Suprapubic skin (tissue), 4 donors: ENCODE data around the gene IGF1.

Source experiments
- EP300 ChIP-seq: sonication (generic); formaldehyde crosslinking; IDR thresholded peaks from one replicate; pipeline ENCODE4 v1.6.1; 2017; ENCODE audit warnings: antibody characterized with exemption
- POLR2A ChIP-seq, 2 donors: fragments of 450-650 bp; IDR thresholded peaks; one replicate each; pipeline ENCODE4 v1.6.1; 2017; ENCODE audit warnings: antibody characterized with exemption in 2 of 2, mild to moderate bottlenecking in 2 of 2, moderate library complexity in 2 of 2
- POLR2AphosphoS5 ChIP-seq, 3 donors: sonication (generic); formaldehyde crosslinking; IDR thresholded peaks; one replicate each; pipeline ENCODE4 v1.6.1; 2017; ENCODE audit warnings: antibody characterized with exemption in 3 of 3
- TF ChIP-seq, protein P1 (sequence below), 2 donors: fragments of 200-600 bp in 1 of 2; fragments of 450-650 bp in 1 of 2; sonication (generic) in 1 of 2; IDR thresholded peaks; one replicate each; pipeline ENCODE4 v1.5.1; 2016 to 2019; ENCODE audit warnings: antibody characterized with exemption in 2 of 2, mild to moderate bottlenecking in 1 of 2, moderate library complexity in 1 of 2

DNA sequence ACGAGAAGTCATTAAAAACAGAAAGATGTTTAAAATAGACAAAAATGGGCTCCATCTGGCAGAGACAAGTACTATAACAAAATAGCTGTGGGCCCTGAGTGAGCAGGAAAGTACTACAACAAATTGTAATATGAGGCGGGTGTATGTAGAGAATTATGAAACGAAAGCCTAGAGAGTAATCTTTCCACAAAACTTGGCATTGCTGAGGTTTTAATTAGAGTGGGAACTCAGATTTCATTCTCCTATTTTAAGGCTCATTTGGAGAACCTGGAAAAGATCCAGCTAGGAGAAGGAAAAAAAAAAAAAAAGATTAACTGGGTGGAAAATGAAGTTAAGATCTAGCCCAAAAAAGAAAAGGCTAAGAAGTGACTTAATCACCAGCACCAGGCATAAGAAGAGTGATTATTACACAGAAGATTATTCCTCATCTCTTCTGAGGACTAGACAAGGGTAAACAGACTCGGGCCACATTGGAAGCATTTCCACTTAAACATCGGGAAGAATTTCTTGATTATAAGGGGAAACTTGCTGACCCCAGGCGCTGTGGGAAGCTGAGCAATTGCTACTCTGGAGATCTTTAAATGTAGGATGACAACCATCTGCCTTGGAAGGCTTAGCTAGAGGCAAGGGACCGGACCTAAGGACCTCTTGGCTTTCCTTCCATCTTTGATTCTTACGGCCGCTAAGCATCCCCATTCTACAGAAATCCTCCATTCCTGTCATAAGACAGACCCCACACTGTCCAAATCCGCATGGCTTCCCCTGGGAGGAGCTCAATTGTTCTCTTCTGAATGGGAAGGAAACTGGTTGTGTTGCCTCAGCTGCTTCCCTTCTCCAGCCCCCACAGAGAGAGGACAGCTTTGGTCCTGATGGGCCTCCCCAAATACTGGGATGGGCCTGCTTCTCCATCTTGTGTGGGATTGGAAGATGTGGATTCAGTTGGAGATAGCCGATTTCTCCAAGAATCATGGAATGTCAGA, 40.6 kb downstream of the IGF1 start:
- TF ChIP-seq, protein P1, sequence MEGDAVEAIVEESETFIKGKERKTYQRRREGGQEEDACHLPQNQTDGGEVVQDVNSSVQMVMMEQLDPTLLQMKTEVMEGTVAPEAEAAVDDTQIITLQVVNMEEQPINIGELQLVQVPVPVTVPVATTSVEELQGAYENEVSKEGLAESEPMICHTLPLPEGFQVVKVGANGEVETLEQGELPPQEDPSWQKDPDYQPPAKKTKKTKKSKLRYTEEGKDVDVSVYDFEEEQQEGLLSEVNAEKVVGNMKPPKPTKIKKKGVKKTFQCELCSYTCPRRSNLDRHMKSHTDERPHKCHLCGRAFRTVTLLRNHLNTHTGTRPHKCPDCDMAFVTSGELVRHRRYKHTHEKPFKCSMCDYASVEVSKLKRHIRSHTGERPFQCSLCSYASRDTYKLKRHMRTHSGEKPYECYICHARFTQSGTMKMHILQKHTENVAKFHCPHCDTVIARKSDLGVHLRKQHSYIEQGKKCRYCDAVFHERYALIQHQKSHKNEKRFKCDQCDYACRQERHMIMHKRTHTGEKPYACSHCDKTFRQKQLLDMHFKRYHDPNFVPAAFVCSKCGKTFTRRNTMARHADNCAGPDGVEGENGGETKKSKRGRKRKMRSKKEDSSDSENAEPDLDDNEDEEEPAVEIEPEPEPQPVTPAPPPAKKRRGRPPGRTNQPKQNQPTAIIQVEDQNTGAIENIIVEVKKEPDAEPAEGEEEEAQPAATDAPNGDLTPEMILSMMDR (IDR thresholded peaks at IDR 0.05) = no peak
- TF ChIP-seq POLR2A (IDR thresholded peaks at IDR 0.05) (no peak), POLR2AphosphoS5 (IDR thresholded peaks at IDR 0.05) (no peak), EP300 (no peak)
